CD4-positive, alpha-beta memory T cell (primary cell): ENCODE data around the gene BHLHE23. TPM values are rescaled to one million over a fixed set of nuclear protein-coding genes. Genes with fewer than 3 reads are reported as not detected.
"Not testable (repeated sequence)": the region's sequence is repeated elsewhere in the genome, so short reads cannot be mapped to it uniquely, and the experiment has no call there.

Source experiments
- CTCF ChIA-PET: fragments of 350-600 bp; sonication (Branson Sonifier 250); formaldehyde crosslinking; loops from one replicate; lab custom pipeline; 2021; ENCODE audit warnings: inconsistent platforms; ENCODE audit not compliant: partially characterized antibody; lab: Charles Lee
- POLR2A ChIA-PET: fragments of 350-600 bp; sonication (Branson Sonifier 250); formaldehyde crosslinking; loops from one replicate; lab custom pipeline; 2021; ENCODE audit not compliant: partially characterized antibody; lab: Charles Lee
- DNase-seq, 5 donors: peaks; one replicate each; pipeline versions ENCODE4 v3.0.0 to v3.0.0-alpha.2; 2020 to 2022; ENCODE audit warnings: mixed read lengths in 1 of 5
- H3K27ac ChIP-seq: one replicate; pipeline ENCODE4 v1.7.0; 2013; ENCODE audit warnings: low read depth, low read length
- H3K27me3 ChIP-seq: 2 replicates; pipeline ENCODE4 v1.7.0; 2013; ENCODE audit warnings: mild to moderate bottlenecking, low read length, moderate library complexity; ENCODE audit not compliant: insufficient read depth
- H3K36me3 ChIP-seq: 2 replicates; pipeline ENCODE4 v1.7.0; 2013; ENCODE audit warnings: mild to moderate bottlenecking, low read length, moderate library complexity; ENCODE audit not compliant: insufficient read depth
- H3K4me1 ChIP-seq: 2 replicates; pipeline ENCODE4 v1.7.0; 2013; ENCODE audit warnings: mild to moderate bottlenecking, low read length, moderate library complexity; ENCODE audit not compliant: insufficient read depth
- H3K4me3 ChIP-seq, 2 donors: one replicate each; pipeline ENCODE4 v1.7.0; 2013; ENCODE audit warnings: low read length in 2 of 2, mild to moderate bottlenecking in 1 of 2
- H3K9me3 ChIP-seq, 2 donors: one replicate each; pipeline ENCODE4 v1.7.0; 2013; ENCODE audit warnings: low read length in 2 of 2, control low read depth in 1 of 2; ENCODE audit not compliant: control insufficient read depth in 1 of 2
- H3K27ac Mint-ChIP-seq, 7 donors: one replicate each; pipeline ENCODE4 v1.8.0; 2020 to 2021; ENCODE audit warnings: mixed read lengths in 7 of 7, mild to moderate bottlenecking in 6 of 7, inconsistent platforms in 3 of 7, moderate library complexity in 3 of 7
- H3K27me3 Mint-ChIP-seq, 2 donors: one replicate each; pipeline ENCODE4 v1.8.0; 2020 to 2021; ENCODE audit warnings: mixed read lengths in 2 of 2
- H3K36me3 Mint-ChIP-seq, 2 donors: one replicate each; pipeline ENCODE4 v1.8.0; 2020 to 2021; ENCODE audit warnings: mixed read lengths in 2 of 2, inconsistent platforms in 1 of 2, mild to moderate bottlenecking in 1 of 2
- H3K4me1 Mint-ChIP-seq, 4 donors: one replicate each; pipeline ENCODE4 v1.8.0; 2020 to 2021; ENCODE audit warnings: mixed read lengths in 4 of 4, mild to moderate bottlenecking in 1 of 4
- H3K4me3 Mint-ChIP-seq, 8 donors: one replicate each; pipeline ENCODE4 v1.8.0; 2020 to 2021; ENCODE audit warnings: mixed read lengths in 8 of 8, mild to moderate bottlenecking in 7 of 8, moderate library complexity in 6 of 8, inconsistent platforms in 3 of 8
- H3K9me3 Mint-ChIP-seq, 8 donors: one replicate each; pipeline ENCODE4 v1.8.0; 2020 to 2021; ENCODE audit warnings: mixed read lengths in 8 of 8, mild to moderate bottlenecking in 5 of 8, inconsistent platforms in 3 of 8, moderate library complexity in 1 of 8
- intact Hi-C: fragments of 100-400 bp; cut with micrococcal nuclease; formaldehyde crosslinking; loops from one replicate; pipeline ENCODE4 v1.15.1; 2023
- polyA plus RNA-seq, 2 donors: library from polyadenylated mRNA; unstranded; fragments of 300-500 nt; fragmentation: Illumina TruSeq; gene quantifications; one replicate each; pipeline ENCODE4 v1.2.3, GENCODE V29; 2021
- total RNA-seq, 2 experiments: library from RNA; stranded (reverse); gene quantifications; one replicate each; pipeline ENCODE4 v1.2.3, GENCODE V29; 2021

BHLHE23 gene
- total and polyA plus RNA-seq, 4 experiments from 2014 or later = not detected

- H3K27me3 Mint-ChIP-seq = peaks cover 31% of the 10 kb centered on the region in 2 donors
- intact Hi-C loops = no loop called here
- Histone ChIP-seq H3K9me3 (no peaks in the 10 kb centered on the region), H3K27me3 (no peaks in the 10 kb centered on the region), H3K4me3 (no peak overlapping the region), H3K36me3 (no peaks in the 10 kb centered on the region), H3K4me1 (no peaks in the 10 kb centered on the region), H3K27ac (no peak overlapping the region)
- H3K36me3 Mint-ChIP-seq = no peaks in the 10 kb centered on the region
- ChIA-PET POLR2A (no interaction called here), CTCF (no interaction called here)
- no peak for DNase-seq
- peaks cover 0 to 1% (median 0%) of the 10 kb centered on the region in 4 donors for H3K4me1 Mint-ChIP-seq
- peaks cover 0 to 2% (median 0%) of the 10 kb centered on the region in 8 donors for H3K9me3 Mint-ChIP-seq
- H3K27ac Mint-ChIP-seq = no peak overlapping the region
- no peak overlapping the region for H3K4me3 Mint-ChIP-seq
These were observed 35.8 kb upstream of the BHLHE23 start for GRCh38 chr20:63042448-63043071.

- Histone ChIP-seq H3K4me3 (no peak overlapping the region), H3K4me1 (no peaks in the 10 kb centered on the region), H3K9me3 (no peaks in the 10 kb centered on the region), H3K36me3 (no peaks in the 10 kb centered on the region), H3K27me3 (no peaks in the 10 kb centered on the region), H3K27ac (no peak overlapping the region)
- H3K36me3 Mint-ChIP-seq = no peaks in the 10 kb centered on the region
- H3K4me1 Mint-ChIP-seq = peaks cover 0 to 1% (median 0%) of the 10 kb centered on the region in 4 donors
- CTCF ChIA-PET = no interaction called here
- no peak overlapping the region for H3K27ac Mint-ChIP-seq
- H3K27me3 Mint-ChIP-seq = peaks cover 32 to 34% of the 10 kb centered on the region in 2 donors
- H3K4me3 Mint-ChIP-seq = no peak overlapping the region
- POLR2A ChIA-PET = no interaction called here
- no peak for DNase-seq
- H3K9me3 Mint-ChIP-seq = peaks cover 0 to 2% (median 0%) of the 10 kb centered on the region in 8 donors
- intact Hi-C loops = no loop called here
These were observed 35.0 kb upstream of the BHLHE23 start for GRCh38 chr20:63041776-63042175.

- H3K4me1 ChIP-seq = peaks cover 7% of the 10 kb centered on the region
- no peaks in the 10 kb centered on the region for H3K27me3 ChIP-seq
- H3K9me3 ChIP-seq = no peaks in the 10 kb centered on the region
- no peak overlapping the region for H3K4me3 ChIP-seq
- H3K27ac ChIP-seq = no peak overlapping the region
- intact Hi-C loops = no loop called here
- Mint-ChIP-seq H3K36me3 (no peaks in the 10 kb centered on the region), H3K4me3 (no peak overlapping the region), H3K4me1 (peaks cover 5 to 7% (median 6%) of the 10 kb centered on the region in 4 donors), H3K27me3 (peaks cover 39 to 42% of the 10 kb centered on the region in 2 donors), H3K9me3 (peaks cover 0 to 1% (median 0%) of the 10 kb centered on the region in 8 donors), H3K27ac (no peak overlapping the region)
- DNase-seq = no peak
- no peaks in the 10 kb centered on the region for H3K36me3 ChIP-seq
- POLR2A ChIA-PET = no interaction called here
- CTCF ChIA-PET = no interaction called here
These were observed 31.0 kb upstream of the BHLHE23 start for GRCh38 chr20:63037669-63038268.

- ChIA-PET POLR2A (no interaction called here), CTCF (no interaction called here)
- DNase-seq = no peak
- Mint-ChIP-seq H3K27ac (no peak overlapping the region), H3K9me3 (peaks cover 0 to 1% (median 0%) of the 10 kb centered on the region in 8 donors), H3K4me3 (no peak overlapping the region), H3K36me3 (no peaks in the 10 kb centered on the region), H3K27me3 (peaks cover 35 to 37% of the 10 kb centered on the region in 2 donors), H3K4me1 (peaks cover 6 to 10% (median 8%) of the 10 kb centered on the region in 4 donors)
- peaks cover 7% of the 10 kb centered on the region for H3K4me1 ChIP-seq
- no peaks in the 10 kb centered on the region for H3K27me3 ChIP-seq
- H3K4me3 ChIP-seq = no peak overlapping the region
- intact Hi-C loops = no loop called here
- H3K27ac ChIP-seq = no peak overlapping the region
- no peaks in the 10 kb centered on the region for H3K36me3 ChIP-seq
- H3K9me3 ChIP-seq = no peaks in the 10 kb centered on the region
These were observed 29.5 kb upstream of the BHLHE23 start for GRCh38 chr20:63036291-63036690.

GRCh38 chr20:63035603-63036185 lies 28.9 kb upstream of the BHLHE23 start:
- Mint-ChIP-seq H3K27ac (no peak overlapping the region), H3K36me3 (no peaks in the 10 kb centered on the region), H3K27me3 (peaks cover 32 to 34% of the 10 kb centered on the region in 2 donors), H3K4me3 (no peak overlapping the region), H3K4me1 (peaks cover 6 to 10% (median 8%) of the 10 kb centered on the region in 4 donors), H3K9me3 (peaks cover 0 to 1% (median 0%) of the 10 kb centered on the region in 8 donors)
- Histone ChIP-seq H3K27me3 (no peaks in the 10 kb centered on the region), H3K4me1 (peaks cover 7% of the 10 kb centered on the region), H3K9me3 (no peaks in the 10 kb centered on the region), H3K36me3 (no peaks in the 10 kb centered on the region), H3K27ac (no peak overlapping the region), H3K4me3 (no peak overlapping the region)
- DNase-seq = no peak
- CTCF ChIA-PET = no interaction called here
- POLR2A ChIA-PET = no interaction called here
- intact Hi-C loops = no loop called here

- H3K4me1 ChIP-seq, H3K4me3 Mint-ChIP-seq, H3K36me3 Mint-ChIP-seq, H3K9me3 ChIP-seq, H3K27ac ChIP-seq, H3K36me3 ChIP-seq, H3K27ac Mint-ChIP-seq, H3K27me3 ChIP-seq, intact Hi-C loops, CTCF ChIA-PET, POLR2A ChIA-PET, H3K4me3 ChIP-seq, H3K9me3 Mint-ChIP-seq: not testable (repeated sequence)
- peaks cover 25 to 28% of the 10 kb centered on the region in 2 donors for H3K27me3 Mint-ChIP-seq
- peaks cover 6 to 10% (median 8%) of the 10 kb centered on the region in 4 donors for H3K4me1 Mint-ChIP-seq
- peak in 1 of 5 donors; percentile 27 for DNase-seq
These were observed 28.2 kb upstream of the BHLHE23 start for GRCh38 chr20:63034710-63035602.
